Skeletal muscle satellite cell (primary cell): Measurements from ENCODE around the gene TMEM184B.

ENCODE experiments used
- H3K27me3 ChIP-seq: 2 replicates; pipeline ENCODE4 v1.7.0; 2013; ENCODE audit warnings: low read length; ENCODE audit not compliant: control insufficient read depth, insufficient read depth
- H3K36me3 ChIP-seq: 2 replicates; pipeline ENCODE4 v1.7.0; 2013; ENCODE audit warnings: mild to moderate bottlenecking, control low read depth, low read length; ENCODE audit not compliant: insufficient read depth
- H3K4me1 ChIP-seq: 2 replicates; pipeline ENCODE4 v1.7.0; 2013; ENCODE audit warnings: low read length; ENCODE audit not compliant: control insufficient read depth, insufficient read depth
- H3K4me2 ChIP-seq: 2 replicates; pipeline ENCODE4 v1.7.0; 2013; ENCODE audit warnings: mild to moderate bottlenecking, low read length
- H3K4me3 ChIP-seq: 2 replicates; pipeline ENCODE4 v1.7.0; 2013; ENCODE audit warnings: low read length
- H3K9ac ChIP-seq: 2 replicates; pipeline ENCODE4 v1.7.0; 2013; ENCODE audit warnings: mild to moderate bottlenecking, low read depth, low read length, moderate library complexity
- H3K9me3 ChIP-seq: replicated peaks from 2 replicates; pipeline ENCODE4 v1.7.0; 2013; ENCODE audit warnings: mild to moderate bottlenecking, control low read depth, low read length

Gene TMEM184B

GRCh38 chr22:38219632-38220031 is 53.2 kb downstream of the TMEM184B start:
- no peaks in the 10 kb centered on the region for H3K9me3 ChIP-seq
- peaks cover 38% of the 10 kb centered on the region for H3K4me1 ChIP-seq
- H3K27me3 ChIP-seq, result no peaks in the 10 kb centered on the region
- peaks cover 43% of the 10 kb centered on the region for H3K36me3 ChIP-seq
- no peak overlapping the region for H3K4me3 ChIP-seq
- H3K4me2 ChIP-seq, result no peak overlapping the region
- peak overlapping the region; percentile 76 for H3K9ac ChIP-seq

- Histone ChIP-seq H3K27me3 (no peaks in the 10 kb centered on the region), H3K4me2 (peak overlapping the region; percentile 58), H3K9me3 (no peaks in the 10 kb centered on the region), H3K4me1 (peaks cover 44% of the 10 kb centered on the region), H3K4me3 (peak overlapping the region; percentile 5), H3K36me3 (peaks cover 50% of the 10 kb centered on the region), H3K9ac (peak overlapping the region; percentile 76)
These were observed 53.9 kb downstream of the TMEM184B start for GRCh38 chr22:38218661-38219622.

GRCh38 chr22:38215156-38216038 is 57.4 kb downstream of the TMEM184B start:
- Histone ChIP-seq H3K4me2 (no peak overlapping the region), H3K27me3 (no peaks in the 10 kb centered on the region), H3K36me3 (peaks cover 35% of the 10 kb centered on the region), H3K4me3 (no peak overlapping the region), H3K9ac (no peak overlapping the region), H3K9me3 (no peaks in the 10 kb centered on the region), H3K4me1 (peaks cover 43% of the 10 kb centered on the region)

DNA sequence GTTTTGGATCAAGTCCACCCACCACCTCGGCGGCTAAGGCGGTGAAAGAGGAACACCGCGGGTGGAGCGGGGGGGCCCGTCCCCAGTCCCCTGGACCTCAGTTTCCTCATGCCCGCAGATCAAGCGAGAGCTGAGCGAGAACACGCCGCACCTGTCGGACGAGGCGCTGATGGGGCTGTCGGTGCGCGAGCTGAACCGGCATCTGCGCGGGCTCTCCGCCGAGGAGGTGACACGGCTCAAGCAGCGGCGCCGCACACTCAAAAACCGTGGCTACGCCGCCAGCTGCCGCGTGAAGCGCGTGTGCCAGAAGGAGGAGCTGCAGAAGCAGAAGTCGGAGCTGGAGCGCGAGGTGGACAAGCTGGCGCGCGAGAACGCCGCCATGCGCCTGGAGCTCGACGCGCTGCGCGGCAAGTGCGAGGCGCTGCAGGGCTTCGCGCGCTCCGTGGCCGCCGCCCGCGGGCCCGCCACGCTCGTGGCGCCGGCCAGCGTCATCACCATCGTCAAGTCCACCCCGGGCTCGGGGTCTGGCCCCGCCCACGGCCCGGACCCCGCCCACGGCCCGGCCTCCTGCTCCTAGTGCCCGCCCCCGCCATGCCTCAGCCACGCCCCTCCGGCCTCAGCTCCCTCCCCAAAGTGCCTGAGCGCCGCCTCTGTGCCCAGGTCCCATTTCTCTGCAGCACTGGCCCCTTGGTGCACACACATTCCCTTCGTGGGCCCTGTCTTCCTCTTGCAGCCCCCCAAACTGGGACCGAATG is 58.3 kb downstream of the TMEM184B start:
- peak overlapping the region; percentile 67 for H3K4me2 ChIP-seq
- H3K9me3 ChIP-seq, result no peaks in the 10 kb centered on the region
- H3K27me3 ChIP-seq, result no peaks in the 10 kb centered on the region
- no peak overlapping the region for H3K9ac ChIP-seq
- H3K4me3 ChIP-seq, result peak overlapping the region; percentile 45
- peaks cover 35% of the 10 kb centered on the region for H3K4me1 ChIP-seq
- peaks cover 37% of the 10 kb centered on the region for H3K36me3 ChIP-seq

DNA sequence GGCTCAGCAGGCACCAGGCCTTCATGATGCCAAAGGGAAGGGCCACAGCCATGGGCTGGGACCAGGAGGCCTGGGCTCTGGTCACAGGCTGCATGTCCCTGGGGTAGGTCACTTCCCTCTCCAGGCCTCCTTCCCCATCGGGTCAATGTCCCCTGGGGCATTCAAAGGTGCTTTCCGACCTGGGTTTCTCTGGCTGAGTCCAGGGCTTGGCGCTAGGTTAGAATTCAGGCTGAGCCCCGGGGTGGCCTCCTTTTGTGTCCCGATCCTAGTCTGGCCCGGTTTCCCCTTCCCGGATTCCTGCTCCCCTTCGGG is 58.9 kb downstream of the TMEM184B start:
- Histone ChIP-seq H3K27me3 (no peaks in the 10 kb centered on the region), H3K9ac (no peak overlapping the region), H3K9me3 (no peaks in the 10 kb centered on the region), H3K4me1 (peaks cover 29% of the 10 kb centered on the region), H3K36me3 (peaks cover 37% of the 10 kb centered on the region), H3K4me3 (no peak overlapping the region), H3K4me2 (peak overlapping the region; percentile 67)

DNA sequence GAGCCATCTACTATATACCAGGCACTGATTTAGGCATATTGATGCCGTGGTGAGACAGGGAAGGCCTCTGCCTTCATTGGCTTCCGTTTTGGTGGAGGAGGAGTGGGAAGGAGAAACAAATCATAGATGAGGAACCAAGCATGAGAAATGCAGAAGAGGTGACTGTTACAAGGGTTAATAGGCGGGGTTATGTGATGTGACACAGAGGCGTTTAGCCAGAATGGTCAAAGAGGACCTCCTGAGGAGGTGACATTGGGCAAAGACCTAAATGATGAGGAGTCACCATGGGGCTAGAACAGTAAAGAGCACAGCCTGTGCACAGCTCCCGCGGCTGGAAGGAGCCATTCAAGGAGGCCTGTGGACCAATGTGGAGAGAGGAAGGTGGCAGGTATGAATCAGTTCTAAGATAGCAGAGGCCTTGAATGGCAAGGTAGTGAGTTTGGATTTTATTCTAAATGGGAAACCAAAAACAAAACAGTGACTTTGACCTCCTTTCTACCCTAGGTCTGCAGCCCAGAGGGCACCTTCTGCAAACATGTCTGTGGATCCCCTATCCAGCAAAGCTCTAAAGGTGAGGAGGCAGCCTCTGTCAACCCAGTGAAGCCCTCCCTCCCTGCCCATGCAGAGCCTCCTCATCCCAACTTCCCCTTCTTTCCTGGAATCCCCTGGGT is 59.4 kb downstream of the TMEM184B start:
- Histone ChIP-seq H3K27me3 (no peaks in the 10 kb centered on the region), H3K36me3 (peaks cover 39% of the 10 kb centered on the region), H3K4me1 (peaks cover 25% of the 10 kb centered on the region), H3K4me3 (no peak overlapping the region), H3K9ac (no peak overlapping the region), H3K9me3 (no peaks in the 10 kb centered on the region), H3K4me2 (no peak overlapping the region)

- Histone ChIP-seq H3K36me3 (peaks cover 41% of the 10 kb centered on the region), H3K27me3 (no peaks in the 10 kb centered on the region), H3K4me1 (peaks cover 19% of the 10 kb centered on the region), H3K4me2 (no peak overlapping the region), H3K9me3 (no peaks in the 10 kb centered on the region), H3K4me3 (no peak overlapping the region), H3K9ac (no peak overlapping the region)
These were observed 60.4 kb downstream of the TMEM184B start for GRCh38 chr22:38212442-38212841.

DNA sequence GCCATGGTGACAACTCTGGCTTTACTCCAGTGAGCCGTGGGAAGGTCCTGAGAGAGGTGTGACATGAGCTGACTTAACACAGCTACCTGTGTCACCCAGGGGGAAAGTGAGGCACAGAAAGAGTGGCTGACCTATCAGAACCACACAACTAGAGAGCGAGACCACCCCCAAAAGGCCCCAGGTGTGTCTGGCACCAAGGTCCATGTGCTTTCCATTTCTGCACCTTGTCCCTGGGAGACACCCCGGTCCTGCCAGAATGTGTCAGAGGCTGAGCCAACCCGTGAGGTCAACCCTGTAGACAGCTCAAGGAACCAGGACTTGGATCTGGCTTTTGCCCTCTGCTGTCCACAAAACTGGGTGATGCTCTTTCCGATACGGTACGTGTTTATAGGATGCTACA is 61.3 kb downstream of the TMEM184B start:
- Histone ChIP-seq H3K9ac (no peak overlapping the region), H3K36me3 (peaks cover 38% of the 10 kb centered on the region), H3K9me3 (no peaks in the 10 kb centered on the region), H3K4me3 (no peak overlapping the region), H3K4me1 (peaks cover 18% of the 10 kb centered on the region), H3K27me3 (no peaks in the 10 kb centered on the region), H3K4me2 (no peak overlapping the region)

DNA sequence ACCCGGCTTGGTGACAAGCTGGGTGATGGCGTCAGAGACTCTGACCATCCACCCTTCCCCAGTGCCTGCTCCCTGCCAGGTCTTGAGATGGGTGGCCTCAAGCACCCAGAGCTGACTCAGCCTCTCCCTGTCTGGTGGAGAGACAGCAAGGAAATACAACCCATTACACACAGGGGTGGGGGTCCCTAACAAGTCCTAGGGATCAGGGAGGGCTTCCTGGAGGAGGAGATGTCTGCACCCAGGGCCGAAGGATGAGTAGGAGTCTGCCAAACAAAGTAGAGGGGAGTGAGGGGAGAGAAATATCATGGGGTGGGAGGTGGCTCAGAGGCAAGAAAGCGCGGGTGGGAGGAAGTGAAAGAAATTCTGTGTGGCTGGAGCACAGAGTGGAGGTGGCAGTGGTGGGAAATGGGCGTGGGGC is 64.2 kb downstream of the TMEM184B start:
- Histone ChIP-seq H3K4me1 (peaks cover 27% of the 10 kb centered on the region), H3K4me2 (no peak overlapping the region), H3K27me3 (no peaks in the 10 kb centered on the region), H3K36me3 (peaks cover 11% of the 10 kb centered on the region), H3K9ac (no peak overlapping the region), H3K4me3 (no peak overlapping the region), H3K9me3 (no peaks in the 10 kb centered on the region)

- H3K36me3 ChIP-seq, result peaks cover 11% of the 10 kb centered on the region
- H3K4me1 ChIP-seq, result peaks cover 33% of the 10 kb centered on the region
- no peak overlapping the region for H3K4me3 ChIP-seq
- H3K4me2 ChIP-seq, result no peak overlapping the region
- H3K9ac ChIP-seq, result no peak overlapping the region
- no peaks in the 10 kb centered on the region for H3K27me3 ChIP-seq
- H3K9me3 ChIP-seq, result no peaks in the 10 kb centered on the region
These were observed 64.8 kb downstream of the TMEM184B start for GRCh38 chr22:38207898-38208432.
